B cell (primary cell): ENCODE results near the gene VWA5A. TPM values are rescaled to one million over a fixed set of nuclear protein-coding genes. Genes with fewer than 3 reads are reported as not detected.
"Not testable (repeated sequence)": the region's sequence is repeated elsewhere in the genome, so short reads cannot be mapped to it uniquely, and the experiment has no call there.

Experiments used
- ATAC-seq: fragments of 200-7000 bp; cut with Tn5 transposase; one replicate; pipeline ENCODE4 v1.10.0; 2021; ENCODE audit warnings: low read depth, mild to moderate bottlenecking, moderate number of reproducible peaks, moderate library complexity
- CTCF ChIA-PET: fragments of 350-600 bp; sonication (Branson Sonifier 250); formaldehyde crosslinking; loops from one replicate; lab custom pipeline; 2021; ENCODE audit warnings: antibody characterized with exemption, inconsistent platforms; lab: Charles Lee
- POLR2A ChIA-PET: fragments of 350-600 bp; sonication (Branson Sonifier 250); formaldehyde crosslinking; loops from one replicate; lab custom pipeline; 2021; ENCODE audit warnings: antibody characterized with exemption; lab: Charles Lee
- DNase-seq: peaks from one replicate; pipeline ENCODE4 v3.0.0; 2013
- H2AFZ ChIP-seq: 2 replicates; pipeline ENCODE4 v1.6.1; 2012; ENCODE audit warnings: mild to moderate bottlenecking, low read depth, low read length; ENCODE audit not compliant: insufficient read depth, poor library complexity, severe bottlenecking
- H3K27ac ChIP-seq, 2 donors: 1 replicate in 1 of 2; 2 replicates in 1 of 2; pipeline ENCODE4 v1.5.1; 2012 to 2013; ENCODE audit warnings: low read length in 2 of 2, mild to moderate bottlenecking in 2 of 2, moderate library complexity in 1 of 2
- H3K27me3 ChIP-seq, 4 experiments: fragments of 200-600 bp in 1 of 4; sonication (generic) in 1 of 4; replicated peaks in 1 of 4; 1 replicate in 2 of 4; 2 replicates in 2 of 4; pipeline versions ENCODE4 v1.6.1 to v1.7.0; 2013 to 2016; ENCODE audit warnings: low read length in 3 of 4, mild to moderate bottlenecking in 2 of 4, mixed read lengths in 1 of 4, moderate library complexity in 1 of 4; ENCODE audit not compliant: insufficient read depth in 4 of 4, control insufficient read depth in 3 of 4; ENCODE audit errors: control extremely low read depth in 1 of 4
- H3K36me3 ChIP-seq, 2 experiments: replicated peaks in 1 of 2; 1 replicate in 1 of 2; 2 replicates in 1 of 2; pipeline versions ENCODE4 v1.6.1 to v1.7.1; 2013; ENCODE audit warnings: low read length in 1 of 2; ENCODE audit not compliant: insufficient read depth in 2 of 2, control insufficient read depth in 1 of 2; ENCODE audit errors: control extremely low read depth in 1 of 2, extremely low read depth in 1 of 2
- H3K4me1 ChIP-seq, 2 donors: fragments of 200-600 bp in 1 of 2; sonication (generic) in 1 of 2; 1 replicate in 1 of 2; 2 replicates in 1 of 2; pipeline versions ENCODE4 v1.5.1 to v1.6.1; 2013 to 2017; ENCODE audit warnings: low read length in 2 of 2; ENCODE audit not compliant: control insufficient read depth in 2 of 2, insufficient read depth in 2 of 2
- H3K4me2 ChIP-seq: replicated peaks from 2 replicates; pipeline ENCODE3; 2012; ENCODE audit warnings: mild to moderate bottlenecking, low read depth, low read length; ENCODE audit not compliant: poor library complexity, severe bottlenecking
- H3K4me3 ChIP-seq, 5 experiments: fragments of 200-600 bp in 1 of 5; sonication (generic) in 1 of 5; 1 replicate in 3 of 5; 2 replicates in 2 of 5; pipeline versions ENCODE4 v1.5.1 to v1.7.0; 2011 to 2016; ENCODE audit warnings: low read length in 4 of 5, mild to moderate bottlenecking in 4 of 5, low read depth in 2 of 5, control low read depth in 1 of 5, moderate library complexity in 1 of 5; ENCODE audit not compliant: insufficient read depth in 1 of 5; ENCODE audit errors: control extremely low read depth in 1 of 5, extremely low read depth in 1 of 5
- H3K79me2 ChIP-seq: fragments of 200-600 bp; sonication (generic); one replicate; pipeline ENCODE4 v1.6.0; 2016; ENCODE audit warnings: low read length; ENCODE audit not compliant: control insufficient read depth, insufficient read depth
- H3K9ac ChIP-seq: fragments of 200-600 bp; sonication (generic); 2 replicates; pipeline ENCODE4 v1.6.1; 2017; ENCODE audit warnings: mild to moderate bottlenecking, low read length, moderate library complexity
- H3K9me3 ChIP-seq, 3 donors: one replicate each; pipeline versions ENCODE4 v1.6.1 to v1.7.1; 2013; ENCODE audit warnings: low read length in 2 of 3; ENCODE audit not compliant: control insufficient read depth in 2 of 3, insufficient read depth in 1 of 3; ENCODE audit errors: control extremely low read depth in 1 of 3
- H4K20me1 ChIP-seq: 2 replicates; pipeline ENCODE4 v1.6.0; 2012; ENCODE audit warnings: mild to moderate bottlenecking, low read length; ENCODE audit not compliant: insufficient read depth, control insufficient read depth, poor library complexity, severe bottlenecking
- H3K27ac Mint-ChIP-seq: one replicate; pipeline ENCODE4 v1.8.0; 2021; ENCODE audit warnings: mixed read lengths
- H3K27me3 Mint-ChIP-seq: one replicate; pipeline ENCODE4 v1.8.0; 2021; ENCODE audit warnings: mixed read lengths
- H3K4me1 Mint-ChIP-seq: one replicate; pipeline ENCODE4 v1.8.0; 2021; ENCODE audit warnings: mixed read lengths
- H3K4me3 Mint-ChIP-seq: one replicate; pipeline ENCODE4 v1.8.0; 2021; ENCODE audit warnings: mixed read lengths
- H3K9me3 Mint-ChIP-seq: one replicate; pipeline ENCODE4 v1.8.0; 2022; ENCODE audit warnings: mixed read lengths; ENCODE audit not compliant: insufficient read depth
- CTCF ChIP-seq: fragments of 200-600 bp; IDR thresholded peaks from one replicate; pipeline ENCODE4 v1.8.0; 2022; ENCODE audit warnings: antibody characterized with exemption, mild to moderate bottlenecking
- EZH2 ChIP-seq: IDR thresholded peaks from 2 replicates; pipeline ENCODE4 v1.6.1; 2012; ENCODE audit warnings: borderline replicate concordance, low read depth, mild to moderate bottlenecking, moderate library complexity, low read length; ENCODE audit not compliant: insufficient read depth, poor library complexity, severe bottlenecking
- WGBS: methylation state at CpG from one replicate; pipeline ENCODE4 v1.1.5; 2013; ENCODE audit warnings: missing lambda C conversion rate; ENCODE audit not compliant: insufficient coverage; 5-methylcytosine and 5-hydroxymethylcytosine counted together
- intact Hi-C: fragments of 100-400 bp; cut with micrococcal nuclease; formaldehyde crosslinking; loops from one replicate; pipeline ENCODE4 v1.10.0; 2022
- polyA plus RNA-seq: library from polyadenylated mRNA; depleted of rRNA; stranded (reverse); fragments of >200 nt; gene quantifications from 2 replicates; pipeline ENCODE4 v1.2.3, GENCODE V29; 2012
- total RNA-seq, 2 donors: library from RNA; stranded (reverse); fragments of 120-200 nt in 1 of 2; gene quantifications; 1 replicate in 1 of 2; 2 replicates in 1 of 2; pipeline versions ENCODE4 v1.2.3 to v1.2.4, GENCODE V29; 2013 to 2022

The VWA5A gene
- total and polyA plus RNA-seq, 2 donors (not counting 1 experiment from before 2014, with no cell fraction given) = 4.9 to 6.3 TPM

- ATAC-seq (no peak), DNase-seq (no peak)
- CTCF ChIA-PET = no interaction called here
Observed at GRCh38 chr11:124168796-124169195, 53.5 kb downstream of the VWA5A start.

GRCh38 chr11:124170315-124170714, 55.1 kb downstream of the VWA5A start:
- WGBS = 96% methylated on average over 9 of the region's 12 CpGs
- POLR2A ChIA-PET, H3K9me3 Mint-ChIP-seq, H3K4me3 Mint-ChIP-seq, H2AFZ ChIP-seq, H3K4me3 ChIP-seq, ATAC-seq, H3K27ac Mint-ChIP-seq, H3K4me2 ChIP-seq, DNase-seq, H3K79me2 ChIP-seq, H3K9me3 ChIP-seq, H3K36me3 ChIP-seq, H3K9ac ChIP-seq, H3K27me3 ChIP-seq, CTCF ChIA-PET, H3K27me3 Mint-ChIP-seq, H4K20me1 ChIP-seq, H3K4me1 ChIP-seq, intact Hi-C loops, H3K4me1 Mint-ChIP-seq, H3K27ac ChIP-seq: not testable (repeated sequence)

More at GRCh38 chr11:124168796-124169195, 53.5 kb downstream of the VWA5A start:
- no peak overlapping the region for H3K4me2 ChIP-seq
- no peak overlapping the region for H3K27ac ChIP-seq
- POLR2A ChIA-PET = no interaction called here
- Mint-ChIP-seq H3K9me3 (no peaks in the 10 kb centered on the region), H3K4me1 (no peaks in the 10 kb centered on the region), H3K27ac (no peak overlapping the region), H3K27me3 (peaks cover 12% of the 10 kb centered on the region), H3K4me3 (no peak overlapping the region)
- H3K9ac ChIP-seq = no peak overlapping the region
- no peaks in the 10 kb centered on the region for H3K4me1 ChIP-seq
- H3K36me3 ChIP-seq = no peaks in the 10 kb centered on the region
- no peaks in the 10 kb centered on the region for H3K27me3 ChIP-seq
- H3K4me3 ChIP-seq = no peak overlapping the region
- H2AFZ ChIP-seq = no peak overlapping the region
- peaks cover 0 to 3% (median 0%) of the 10 kb centered on the region in 3 donors for H3K9me3 ChIP-seq
- no peaks in the 10 kb centered on the region for H4K20me1 ChIP-seq
- intact Hi-C loops = no loop called here
- TF ChIP-seq EZH2 = no peak
- TF ChIP-seq CTCF = no peak
- no peaks in the 10 kb centered on the region for H3K79me2 ChIP-seq
